ENCODE results near the gene TRAPPC6A. TPM values are rescaled to one million over a fixed set of nuclear protein-coding genes. Genes with fewer than 3 reads are reported as not detected.

Gene TRAPPC6A
- total and polyA plus RNA-seq, 2 of the 13 experiments (the other 11 are each of a cell fraction or from before 2014, with no cell fraction given) = 6.5 to 21.0 TPM

DNA sequence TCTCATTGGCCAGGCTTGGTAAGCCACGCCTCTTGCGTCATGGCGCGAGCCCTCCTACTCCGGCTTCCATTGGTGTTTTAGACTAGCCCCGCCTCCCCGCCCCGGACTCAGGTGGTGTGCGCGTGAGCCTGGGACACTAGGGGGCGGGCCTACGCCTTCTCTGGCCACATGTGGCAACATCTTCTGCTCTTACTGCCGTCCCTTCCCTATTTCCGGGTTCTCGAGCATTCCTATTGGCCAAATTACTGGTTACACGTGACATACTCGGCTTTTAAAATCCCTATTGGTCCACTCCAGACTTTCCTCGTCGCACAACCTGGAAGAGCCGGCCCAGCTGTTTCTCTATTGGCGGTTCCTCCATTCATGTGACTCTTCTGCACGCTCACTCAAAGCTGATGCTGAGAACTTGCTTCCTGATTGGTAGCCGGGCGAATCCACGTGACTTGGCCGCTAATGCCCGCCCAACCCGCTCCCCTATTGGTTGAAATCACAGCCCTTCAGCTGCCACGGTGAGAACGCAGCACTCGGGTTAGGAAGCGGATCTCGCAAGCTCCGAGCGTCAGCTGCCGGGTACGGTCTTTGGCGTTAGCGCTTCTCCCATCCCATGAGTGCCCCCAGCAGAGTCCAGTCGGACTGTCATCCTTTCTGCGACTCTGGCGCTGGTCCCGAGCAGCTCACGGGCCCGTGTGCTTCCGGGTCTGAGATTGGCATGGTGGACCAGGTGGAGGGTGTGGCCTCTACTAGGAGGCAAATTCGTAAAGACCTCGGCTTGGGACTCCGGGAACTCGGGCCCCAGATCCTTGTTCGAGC, 430 bp upstream of the TRAPPC6A start, which contains the start of gene BLOC1S3 (continued):
- TF ChIP-seq TRAFD1 (CRISPR knock-in tag; IDR thresholded peaks at IDR 0.05; ENCODE audit: borderline replicate concordance) = no peak
- TF ChIP-seq MED13 (CRISPR knock-in tag; IDR thresholded peaks at IDR 0.05) = no peak
- no peak for TF ChIP-seq SRSF9 (IDR thresholded peaks at IDR 0.05; ENCODE audit: borderline replicate concordance, insufficient read depth, low read depth, low read length, poor library complexity, severe bottlenecking)
- TF ChIP-seq ZFYVE20 (CRISPR knock-in tag; IDR thresholded peaks at IDR 0.05; ENCODE audit: borderline replicate concordance, low read depth) = no peak
- no peak for TF ChIP-seq MYNN (CRISPR knock-in tag; IDR thresholded peaks at IDR 0.05; ENCODE audit: low read depth)
- TF ChIP-seq, protein P1, sequence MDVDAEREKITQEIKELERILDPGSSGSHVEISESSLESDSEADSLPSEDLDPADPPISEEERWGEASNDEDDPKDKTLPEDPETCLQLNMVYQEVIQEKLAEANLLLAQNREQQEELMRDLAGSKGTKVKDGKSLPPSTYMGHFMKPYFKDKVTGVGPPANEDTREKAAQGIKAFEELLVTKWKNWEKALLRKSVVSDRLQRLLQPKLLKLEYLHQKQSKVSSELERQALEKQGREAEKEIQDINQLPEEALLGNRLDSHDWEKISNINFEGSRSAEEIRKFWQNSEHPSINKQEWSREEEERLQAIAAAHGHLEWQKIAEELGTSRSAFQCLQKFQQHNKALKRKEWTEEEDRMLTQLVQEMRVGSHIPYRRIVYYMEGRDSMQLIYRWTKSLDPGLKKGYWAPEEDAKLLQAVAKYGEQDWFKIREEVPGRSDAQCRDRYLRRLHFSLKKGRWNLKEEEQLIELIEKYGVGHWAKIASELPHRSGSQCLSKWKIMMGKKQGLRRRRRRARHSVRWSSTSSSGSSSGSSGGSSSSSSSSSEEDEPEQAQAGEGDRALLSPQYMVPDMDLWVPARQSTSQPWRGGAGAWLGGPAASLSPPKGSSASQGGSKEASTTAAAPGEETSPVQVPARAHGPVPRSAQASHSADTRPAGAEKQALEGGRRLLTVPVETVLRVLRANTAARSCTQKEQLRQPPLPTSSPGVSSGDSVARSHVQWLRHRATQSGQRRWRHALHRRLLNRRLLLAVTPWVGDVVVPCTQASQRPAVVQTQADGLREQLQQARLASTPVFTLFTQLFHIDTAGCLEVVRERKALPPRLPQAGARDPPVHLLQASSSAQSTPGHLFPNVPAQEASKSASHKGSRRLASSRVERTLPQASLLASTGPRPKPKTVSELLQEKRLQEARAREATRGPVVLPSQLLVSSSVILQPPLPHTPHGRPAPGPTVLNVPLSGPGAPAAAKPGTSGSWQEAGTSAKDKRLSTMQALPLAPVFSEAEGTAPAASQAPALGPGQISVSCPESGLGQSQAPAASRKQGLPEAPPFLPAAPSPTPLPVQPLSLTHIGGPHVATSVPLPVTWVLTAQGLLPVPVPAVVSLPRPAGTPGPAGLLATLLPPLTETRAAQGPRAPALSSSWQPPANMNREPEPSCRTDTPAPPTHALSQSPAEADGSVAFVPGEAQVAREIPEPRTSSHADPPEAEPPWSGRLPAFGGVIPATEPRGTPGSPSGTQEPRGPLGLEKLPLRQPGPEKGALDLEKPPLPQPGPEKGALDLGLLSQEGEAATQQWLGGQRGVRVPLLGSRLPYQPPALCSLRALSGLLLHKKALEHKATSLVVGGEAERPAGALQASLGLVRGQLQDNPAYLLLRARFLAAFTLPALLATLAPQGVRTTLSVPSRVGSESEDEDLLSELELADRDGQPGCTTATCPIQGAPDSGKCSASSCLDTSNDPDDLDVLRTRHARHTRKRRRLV (CRISPR knock-in tag; IDR thresholded peaks at IDR 0.05) = no peak
- TF ChIP-seq ZFP36 (IDR thresholded peaks at IDR 0.05; ENCODE audit: borderline replicate concordance, low read depth, low read length, partially characterized antibody) = no peak
- TF ChIP-seq HOXA7 (CRISPR knock-in tag; IDR thresholded peaks at IDR 0.05) = no peak
- TF ChIP-seq ISX (CRISPR knock-in tag; conservative IDR thresholded peaks at IDR 0.05) = no peak
- no peak; the same call in 1 of the 2 replicates for TF ChIP-seq ZFY (CRISPR knock-in tag; IDR thresholded peaks at IDR 0.05)
- TF ChIP-seq ZNF441 (CRISPR knock-in tag; IDR thresholded peaks at IDR 0.05; ENCODE audit: borderline replicate concordance) = no peak
- TF ChIP-seq IKZF5 (CRISPR knock-in tag; IDR thresholded peaks at IDR 0.05) = no peak; the same call in 1 of the 2 replicates
- no peak for TF ChIP-seq ZNF33A (CRISPR knock-in tag; IDR thresholded peaks at IDR 0.05; ENCODE audit: borderline replicate concordance)
- no peak for TF ChIP-seq ZNF768 (CRISPR knock-in tag; IDR thresholded peaks at IDR 0.05)
- no peak for TF ChIP-seq ZNF720 (CRISPR knock-in tag; IDR thresholded peaks at IDR 0.05)
- TF ChIP-seq SOX6 (IDR thresholded peaks at IDR 0.05) = no peak
- TF ChIP-seq SOX6 (CRISPR knock-in tag; IDR thresholded peaks at IDR 0.05) = no peak; the same call in none of the 2 replicates
- TF ChIP-seq ZNF816 (CRISPR knock-in tag; IDR thresholded peaks at IDR 0.05; ENCODE audit: borderline replicate concordance) = no peak

All from HepG2 (cell line).